Gastroesophageal sphincter (tissue), 4 donors: ENCODE data around the gene PCSK4. TPM values are rescaled to one million over a fixed set of nuclear protein-coding genes. Genes with fewer than 3 reads are reported as not detected.

ENCODE experiments used
- ATAC-seq: fragments of 150-250 bp; one replicate; pipeline ENCODE4 v1.9.1; 2016; ENCODE audit warnings: mild to moderate bottlenecking, moderate library complexity
- H3K27ac ChIP-seq, 4 donors: fragments of 200-600 bp; sonication (generic) in 3 of 4; 1 replicate in 3 of 4; 2 replicates in 1 of 4; pipeline ENCODE4 v1.5.1; 2016 to 2019
- H3K27me3 ChIP-seq: fragments of 200-600 bp; sonication (generic); one replicate; pipeline ENCODE4 v1.5.1; 2019
- H3K36me3 ChIP-seq, 2 donors: fragments of 200-600 bp; sonication (generic); one replicate each; pipeline ENCODE4 v1.5.1; 2019; ENCODE audit warnings: control low read depth in 1 of 2
- H3K4me1 ChIP-seq, 3 donors: fragments of 200-600 bp; sonication (generic); 1 replicate in 2 of 3; 2 replicates in 1 of 3; pipeline ENCODE4 v1.5.1; 2016 to 2019; ENCODE audit warnings: control low read depth in 2 of 3
- H3K4me3 ChIP-seq, 2 donors: fragments of 200-600 bp; sonication (generic); one replicate each; pipeline ENCODE4 v1.5.1; 2019; ENCODE audit warnings: mild to moderate bottlenecking in 1 of 2, moderate library complexity in 1 of 2
- H3K9me3 ChIP-seq, 3 donors: fragments of 200-600 bp; sonication (generic); one replicate each; pipeline ENCODE4 v1.5.1; 2017 to 2019; ENCODE audit warnings: control low read depth in 2 of 3
- CTCF ChIP-seq, 4 experiments: fragments of 200-600 bp in 2 of 4; fragments of 450-650 bp in 2 of 4; sonication (generic) in 1 of 4; IDR thresholded peaks; one replicate each; pipeline ENCODE4 v1.5.1; 2017 to 2019; ENCODE audit warnings: antibody characterized with exemption in 4 of 4, mild to moderate bottlenecking in 2 of 4, moderate library complexity in 2 of 4
- EP300 ChIP-seq: sonication (generic); formaldehyde crosslinking; IDR thresholded peaks from one replicate; pipeline ENCODE4 v1.6.1; 2017; ENCODE audit warnings: antibody characterized with exemption, mild to moderate bottlenecking
- POLR2A ChIP-seq, 2 donors: fragments of 450-650 bp; IDR thresholded peaks; one replicate each; pipeline ENCODE4 v1.6.1; 2017; ENCODE audit warnings: antibody characterized with exemption in 2 of 2, mild to moderate bottlenecking in 2 of 2, moderate library complexity in 1 of 2
- POLR2AphosphoS5 ChIP-seq: sonication (generic); formaldehyde crosslinking; IDR thresholded peaks from one replicate; pipeline ENCODE4 v1.6.1; 2017; ENCODE audit warnings: antibody characterized with exemption
- WGBS, 2 donors: methylation state at CpG; one replicate each; pipeline ENCODE4 v1.1.5; 2018; ENCODE audit warnings: low coverage in 1 of 2; 5-methylcytosine and 5-hydroxymethylcytosine counted together
- total RNA-seq, 4 donors: library from RNA; depleted of rRNA; stranded (reverse); fragments of >200 nt; gene quantifications; one replicate each; pipeline ENCODE4 v1.1.0, GENCODE V29; 2016

The PCSK4 gene
- total RNA-seq, 4 donors from 2014 or later = 0.94 to 2.2 (median 2.0) TPM

GRCh38 chr19:1475751-1476437 lies 14.3 kb downstream of the PCSK4 start:
- H3K4me1 ChIP-seq = peaks cover under 1 to 71% (median 26%) of the 10 kb centered on the region in 3 donors
- WGBS, 2 donors = 81% methylated on average over 4 of the region's 31 CpGs; no CpG with 5 or more reads in 1 of the 2 donors
- TF ChIP-seq EP300 (no peak), POLR2AphosphoS5 (no peak), CTCF (IDR thresholded peaks at IDR 0.05) (no peak), POLR2A (IDR thresholded peaks at IDR 0.05) (no peak)
- peaks cover 40% of the 10 kb centered on the region for H3K27me3 ChIP-seq
- ATAC-seq = no peak
- no peak overlapping the region for H3K4me3 ChIP-seq
- no peak overlapping the region for H3K27ac ChIP-seq
- peaks cover 0 to 38% of the 10 kb centered on the region in 2 donors for H3K36me3 ChIP-seq
- no peaks in the 10 kb centered on the region for H3K9me3 ChIP-seq

GRCh38 chr19:1474765-1475351 lies 15.3 kb downstream of the PCSK4 start:
- no peak for ATAC-seq
- Histone ChIP-seq H3K9me3 (no peaks in the 10 kb centered on the region), H3K27me3 (peaks cover 50% of the 10 kb centered on the region), H3K36me3 (peaks cover 0 to 38% of the 10 kb centered on the region in 2 donors), H3K27ac (no peak overlapping the region), H3K4me3 (no peak overlapping the region), H3K4me1 (peaks cover 4 to 79% (median 36%) of the 10 kb centered on the region in 3 donors)
- TF ChIP-seq EP300 = no peak
- TF ChIP-seq POLR2A (IDR thresholded peaks at IDR 0.05) = no peak
- TF ChIP-seq CTCF (IDR thresholded peaks at IDR 0.05) = no peak
- TF ChIP-seq POLR2AphosphoS5 = no peak
- WGBS, 2 donors = no CpG with 5 or more reads among the region's 26 CpGs

- no peaks in the 10 kb centered on the region for H3K9me3 ChIP-seq
- H3K4me1 ChIP-seq = peaks cover 6 to 79% (median 35%) of the 10 kb centered on the region in 3 donors
- no peak for TF ChIP-seq EP300
- no peak for TF ChIP-seq POLR2AphosphoS5
- no peak for TF ChIP-seq POLR2A (IDR thresholded peaks at IDR 0.05)
- no peak for TF ChIP-seq CTCF (IDR thresholded peaks at IDR 0.05)
- ATAC-seq = no peak
- H3K27me3 ChIP-seq = peaks cover 57% of the 10 kb centered on the region
- no peak overlapping the region for H3K27ac ChIP-seq
- no peak overlapping the region for H3K4me3 ChIP-seq
- H3K36me3 ChIP-seq = peaks cover 0 to 38% of the 10 kb centered on the region in 2 donors
- 60% methylated on average over 2 of the region's 31 CpGs; no CpG with 5 or more reads in 1 of the 2 donors for WGBS, 2 donors
These were observed 16.0 kb downstream of the PCSK4 start for GRCh38 chr19:1474011-1474764.

- no peak for ATAC-seq
- TF ChIP-seq CTCF (IDR thresholded peaks at IDR 0.05) (no peak), POLR2AphosphoS5 (no peak), POLR2A (IDR thresholded peaks at IDR 0.05) (no peak), EP300 (no peak)
- no peak overlapping the region for H3K4me3 ChIP-seq
- peaks cover 9 to 83% (median 39%) of the 10 kb centered on the region in 3 donors for H3K4me1 ChIP-seq
- H3K9me3 ChIP-seq = no peaks in the 10 kb centered on the region
- H3K36me3 ChIP-seq = peaks cover 0 to 38% of the 10 kb centered on the region in 2 donors
- peaks cover 66% of the 10 kb centered on the region for H3K27me3 ChIP-seq
- no peak overlapping the region for H3K27ac ChIP-seq
- WGBS, 2 donors = 30 to 67% methylated on average over 2 of the region's 20 CpGs
These were observed 16.9 kb downstream of the PCSK4 start for GRCh38 chr19:1473085-1473851.
